Memory B cell (primary cell): Measurements from ENCODE around the gene C1orf159.
A peak's percentile ranks its signal among the peaks of the same experiment; 100 is the strongest.
"Not testable (repeated sequence)": the region's sequence is repeated elsewhere in the genome, so short reads cannot be mapped to it uniquely, and the experiment has no call there.

ENCODE experiments used
- ATAC-seq: fragments of 150-1000 bp; cut with Tn5 transposase; 2 replicates; pipeline ENCODE4 v1.10.0; 2021; ENCODE audit warnings: low read depth, mild to moderate bottlenecking, moderate library complexity
- DNase-seq, 2 donors: peaks; one replicate each; pipeline ENCODE4 v3.0.0; 2022; ENCODE audit warnings: low spot score in 2 of 2
- H3K27ac Mint-ChIP-seq: one replicate; pipeline ENCODE4 v1.8.0; 2022; ENCODE audit warnings: mild to moderate bottlenecking, moderate library complexity, mixed read lengths
- H3K27me3 Mint-ChIP-seq: one replicate; pipeline ENCODE4 v1.8.0; 2022; ENCODE audit warnings: mixed read lengths
- H3K36me3 Mint-ChIP-seq: one replicate; pipeline ENCODE4 v1.8.0; 2022; ENCODE audit warnings: mild to moderate bottlenecking, mixed read lengths
- H3K4me1 Mint-ChIP-seq: one replicate; pipeline ENCODE4 v1.8.0; 2022; ENCODE audit warnings: mixed read lengths
- H3K4me3 Mint-ChIP-seq: one replicate; pipeline ENCODE4 v1.8.0; 2022; ENCODE audit warnings: mild to moderate bottlenecking, moderate library complexity, mixed read lengths
- H3K9me3 Mint-ChIP-seq: one replicate; pipeline ENCODE4 v1.8.0; 2022; ENCODE audit warnings: mixed read lengths

Gene C1orf159

DNA sequence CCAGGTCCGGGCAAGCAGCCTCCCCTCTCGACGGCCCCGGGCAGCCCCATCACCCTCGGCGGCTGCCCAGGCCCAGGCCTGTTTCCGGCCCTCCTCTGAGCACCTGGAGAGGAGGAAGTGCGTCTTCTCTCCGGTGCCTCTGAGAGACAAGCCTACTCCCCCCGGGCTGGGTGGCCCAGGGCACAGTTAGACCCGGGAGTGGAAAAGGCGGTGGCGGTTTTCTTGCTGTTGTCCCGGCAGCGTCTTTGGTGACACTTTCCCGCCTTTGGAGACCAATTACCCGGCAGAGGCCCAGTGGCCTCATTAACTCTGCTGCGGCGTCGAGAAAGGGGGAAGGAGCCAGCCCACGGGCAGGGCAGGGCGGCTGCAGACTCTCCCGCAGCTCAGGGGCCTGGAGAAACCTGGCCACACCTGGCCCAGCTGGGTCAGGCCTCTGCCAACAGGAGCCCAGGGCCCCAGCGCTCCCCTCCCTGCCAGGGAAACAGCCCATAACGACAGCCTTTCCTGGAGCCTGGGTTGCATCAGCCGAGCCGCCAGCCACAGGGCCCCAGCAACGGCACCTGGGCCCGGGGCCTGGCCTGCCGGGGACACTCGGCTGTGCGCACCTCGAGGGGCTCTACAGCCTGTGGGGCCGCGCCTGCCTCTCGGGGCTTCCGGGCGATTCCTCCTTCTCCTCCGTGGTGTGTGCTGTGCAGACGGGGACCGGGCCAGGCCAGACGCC, 28.4 kb upstream of the C1orf159 start:
- no peaks in the 10 kb centered on the region for H3K27me3 Mint-ChIP-seq
- peak; percentile 97 for ATAC-seq
- H3K4me1 Mint-ChIP-seq, result peaks cover 26% of the 10 kb centered on the region
- peak overlapping the region; percentile 67 for H3K4me3 Mint-ChIP-seq
- DNase-seq, result peak; percentile 75 to 76
- no peaks in the 10 kb centered on the region for H3K9me3 Mint-ChIP-seq
- H3K27ac Mint-ChIP-seq, result peak overlapping the region; percentile 98
- no peaks in the 10 kb centered on the region for H3K36me3 Mint-ChIP-seq

DNA sequence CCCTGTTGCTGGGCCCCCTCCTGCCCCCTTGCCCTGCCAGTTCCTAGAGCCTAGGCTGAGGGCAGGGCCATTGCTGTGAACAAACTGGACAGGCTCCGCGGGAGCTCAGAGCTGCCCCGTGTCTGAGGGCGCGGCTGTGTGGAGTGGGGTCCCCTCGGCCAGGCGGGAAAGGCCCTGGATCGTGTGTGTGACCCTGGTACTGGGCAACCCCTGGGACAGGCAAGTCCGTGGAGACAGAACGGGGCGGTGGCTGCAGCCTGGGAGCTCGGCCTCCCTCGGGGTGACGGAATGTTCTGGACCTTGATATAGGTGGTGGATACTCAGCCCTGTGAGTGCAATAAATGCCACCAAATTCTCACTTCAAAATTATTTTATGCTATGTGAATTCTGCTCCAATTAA, 27.7 kb upstream of the C1orf159 start:
- Mint-ChIP-seq H3K4me1 (peaks cover 26% of the 10 kb centered on the region), H3K9me3 (no peaks in the 10 kb centered on the region), H3K27me3 (no peaks in the 10 kb centered on the region), H3K4me3 (peak overlapping the region; percentile 67), H3K36me3 (no peaks in the 10 kb centered on the region), H3K27ac (peak overlapping the region; percentile 98)
- DNase-seq, result no peak
- no peak for ATAC-seq

DNA sequence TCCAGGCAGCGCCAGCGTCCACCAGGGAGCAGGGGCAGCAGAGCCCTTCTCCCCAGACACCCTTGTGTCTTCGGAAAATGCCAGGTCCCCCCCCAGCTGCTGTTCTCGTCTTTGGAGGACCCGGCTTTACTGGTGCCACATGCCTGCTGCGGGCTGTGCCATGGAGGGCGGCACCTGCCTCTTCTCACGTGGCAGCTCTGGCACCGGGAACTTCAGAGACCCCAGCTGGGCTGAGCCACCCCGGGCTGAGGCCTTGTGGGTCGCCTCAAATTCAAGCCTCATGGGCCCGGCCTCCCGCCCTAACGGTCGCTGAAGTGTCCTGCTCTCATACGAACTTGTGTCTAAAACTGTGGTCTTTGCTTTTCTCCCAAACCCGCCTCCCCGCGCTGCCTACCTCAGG, 27.0 kb upstream of the C1orf159 start:
- peak overlapping the region; percentile 98 for H3K27ac Mint-ChIP-seq
- ATAC-seq (no peak), DNase-seq (no peak)
- peaks cover 25% of the 10 kb centered on the region for H3K4me1 Mint-ChIP-seq
- no peaks in the 10 kb centered on the region for H3K27me3 Mint-ChIP-seq
- H3K9me3 Mint-ChIP-seq, result no peaks in the 10 kb centered on the region
- peak overlapping the region; percentile 32 for H3K4me3 Mint-ChIP-seq
- H3K36me3 Mint-ChIP-seq, result no peaks in the 10 kb centered on the region

DNA sequence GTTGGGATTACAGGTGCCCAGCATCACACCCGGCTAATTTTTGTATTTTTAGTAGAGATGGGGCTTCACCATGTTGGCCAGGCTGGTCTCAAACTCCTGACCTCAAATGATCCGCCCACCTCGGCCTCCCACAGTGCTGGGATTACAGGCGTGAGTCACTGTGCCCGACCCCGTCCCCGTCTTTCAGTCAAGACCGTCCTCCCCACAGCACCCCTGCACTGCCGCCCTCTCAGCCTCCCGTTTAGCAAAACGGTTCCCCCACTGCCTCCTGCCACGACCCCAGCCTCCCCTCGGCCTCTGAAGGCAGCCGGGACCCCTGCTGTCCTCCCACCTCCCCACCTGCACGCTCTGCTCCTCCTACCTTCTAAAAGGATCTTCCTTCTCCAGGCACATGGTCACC, 26.5 kb upstream of the C1orf159 start:
- peak overlapping the region; percentile 32 for H3K4me3 Mint-ChIP-seq
- peaks cover 28% of the 10 kb centered on the region for H3K4me1 Mint-ChIP-seq
- H3K9me3 Mint-ChIP-seq, DNase-seq, ATAC-seq, H3K36me3 Mint-ChIP-seq, H3K27me3 Mint-ChIP-seq: not testable (repeated sequence)
- H3K27ac Mint-ChIP-seq, result peak overlapping the region; percentile 98

DNA sequence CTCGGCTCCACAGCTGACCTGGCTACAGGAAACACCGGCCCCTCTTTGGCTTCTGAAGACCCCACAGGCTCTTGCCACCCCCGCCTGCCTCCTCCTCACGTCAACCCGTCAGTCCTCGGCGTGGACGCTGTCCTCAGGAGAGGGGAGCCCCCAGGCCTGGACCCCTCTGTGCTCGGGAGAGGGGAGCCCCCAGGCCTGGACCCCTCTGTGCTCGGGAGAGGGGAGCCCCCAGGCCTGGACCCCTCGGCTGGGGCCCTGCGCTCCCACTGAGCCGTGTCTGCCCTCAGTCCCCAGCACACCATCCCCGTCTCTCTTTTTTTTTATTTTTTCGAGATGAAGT, 26.0 kb upstream of the C1orf159 start:
- peak overlapping the region; percentile 98 for H3K27ac Mint-ChIP-seq
- ATAC-seq (no peak), DNase-seq (no peak)
- H3K36me3 Mint-ChIP-seq, result no peaks in the 10 kb centered on the region
- no peaks in the 10 kb centered on the region for H3K9me3 Mint-ChIP-seq
- H3K27me3 Mint-ChIP-seq, result no peaks in the 10 kb centered on the region
- peak overlapping the region; percentile 25 for H3K4me3 Mint-ChIP-seq
- H3K4me1 Mint-ChIP-seq, result peaks cover 29% of the 10 kb centered on the region

DNA sequence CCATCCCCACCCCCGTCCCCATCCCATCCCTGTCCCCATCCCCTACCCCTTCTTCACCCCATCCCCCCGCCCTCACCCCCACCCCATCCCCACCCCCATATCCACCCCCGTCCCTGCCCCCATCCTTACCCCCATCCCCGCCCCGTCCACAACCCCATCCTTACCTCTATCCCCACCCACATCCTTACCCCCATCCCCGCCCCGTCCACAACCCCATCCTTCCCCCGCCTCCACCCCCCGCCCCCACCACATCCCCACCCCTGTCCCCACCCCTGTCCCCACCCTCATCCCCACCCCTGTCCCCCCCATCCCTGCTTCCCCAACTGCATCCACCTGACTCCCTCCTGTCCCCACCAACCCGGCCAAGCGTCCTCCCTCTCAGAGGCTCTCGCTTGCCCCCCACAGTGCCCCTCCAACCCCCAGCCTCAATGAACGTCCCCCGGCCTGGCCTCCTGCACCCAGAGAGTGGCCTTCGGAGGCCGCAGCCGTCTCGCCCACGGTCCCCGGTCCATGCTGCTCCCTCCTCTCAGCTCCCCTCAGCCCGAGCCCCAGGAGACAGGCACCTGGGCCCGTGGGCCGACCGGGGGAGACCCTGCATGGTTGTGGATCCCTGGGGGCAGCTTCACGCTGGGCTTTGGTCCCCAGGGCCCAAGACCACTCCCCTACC, 25.5 kb upstream of the C1orf159 start:
- H3K9me3 Mint-ChIP-seq, result no peaks in the 10 kb centered on the region
- no peak for ATAC-seq
- peaks cover 31% of the 10 kb centered on the region for H3K4me1 Mint-ChIP-seq
- H3K4me3 Mint-ChIP-seq, result peak overlapping the region; percentile 25
- H3K27me3 Mint-ChIP-seq, result no peaks in the 10 kb centered on the region
- DNase-seq, result no peak
- H3K36me3 Mint-ChIP-seq, result no peaks in the 10 kb centered on the region
- H3K27ac Mint-ChIP-seq, result peak overlapping the region; percentile 98

DNA sequence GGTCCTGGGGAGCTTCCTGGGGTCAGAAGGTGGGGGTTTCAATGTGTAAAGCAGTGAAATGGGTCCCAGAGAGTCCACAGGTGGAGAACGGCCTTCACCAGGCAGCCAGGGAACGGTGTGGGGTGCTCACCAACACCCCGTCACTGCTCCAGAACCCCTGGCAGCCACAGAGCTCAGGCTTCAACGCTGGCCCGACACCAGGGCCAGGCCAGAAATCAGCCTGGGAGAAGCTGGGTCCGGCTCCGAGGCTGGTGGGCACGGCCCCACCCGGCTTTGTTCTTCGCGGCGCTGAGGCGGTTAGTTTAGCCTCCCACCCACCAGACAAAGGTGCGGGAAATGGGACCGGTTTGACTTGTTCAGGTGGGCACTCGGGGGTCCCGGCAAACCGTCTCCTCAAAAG, 24.8 kb upstream of the C1orf159 start:
- Mint-ChIP-seq H3K4me1 (peaks cover 35% of the 10 kb centered on the region), H3K36me3 (no peaks in the 10 kb centered on the region), H3K4me3 (no peak overlapping the region), H3K27ac (no peak overlapping the region), H3K9me3 (no peaks in the 10 kb centered on the region), H3K27me3 (no peaks in the 10 kb centered on the region)
- DNase-seq (no peak), ATAC-seq (no peak)

DNA sequence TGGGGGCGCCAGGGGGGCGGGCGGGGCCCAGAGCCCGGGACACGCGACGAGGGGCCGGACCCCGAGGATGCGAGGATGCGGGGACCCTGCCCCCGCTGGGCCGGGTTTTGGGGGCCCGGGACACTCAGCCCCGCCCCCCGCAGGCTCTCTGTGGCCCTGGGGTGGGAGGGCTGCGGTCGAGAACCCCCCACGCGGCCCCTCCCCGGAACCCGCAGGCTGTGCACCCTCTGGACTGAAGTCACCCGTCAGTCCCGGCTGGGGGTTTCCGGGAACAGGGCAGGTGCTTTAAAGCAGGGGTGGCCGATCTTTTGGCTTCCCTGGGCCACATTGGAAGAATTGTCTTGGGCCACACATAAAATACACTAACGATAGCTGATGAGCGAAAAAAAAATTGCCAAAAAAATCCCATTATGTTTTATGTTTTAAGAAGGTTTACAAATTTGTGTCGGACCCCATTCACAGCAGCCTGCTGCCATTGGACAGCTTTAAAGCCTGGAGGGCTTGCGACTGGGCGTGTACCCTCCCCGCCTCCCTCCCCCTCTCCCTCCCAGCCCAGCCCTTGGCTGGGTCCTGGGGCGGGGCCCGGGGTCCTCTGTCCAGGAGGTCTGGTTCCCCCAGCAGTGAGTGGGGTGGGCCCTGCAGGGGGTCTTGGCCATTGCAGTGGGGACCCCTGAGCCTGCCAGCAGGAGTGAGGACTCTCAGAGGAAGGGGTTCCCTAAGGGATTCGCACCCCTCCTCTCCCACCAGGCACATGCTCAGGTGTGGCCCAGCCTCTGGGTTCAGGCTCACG, 21.6 kb upstream of the C1orf159 start:
- H3K4me1 Mint-ChIP-seq, result peaks cover 25% of the 10 kb centered on the region
- H3K4me3 Mint-ChIP-seq, result peak overlapping the region; percentile 79
- ATAC-seq (peak; percentile 78), DNase-seq (peak; percentile 82 to 90)
- peak overlapping the region; percentile 96 for H3K27ac Mint-ChIP-seq
- H3K9me3 Mint-ChIP-seq, result no peaks in the 10 kb centered on the region
- no peaks in the 10 kb centered on the region for H3K36me3 Mint-ChIP-seq
- no peaks in the 10 kb centered on the region for H3K27me3 Mint-ChIP-seq

DNA sequence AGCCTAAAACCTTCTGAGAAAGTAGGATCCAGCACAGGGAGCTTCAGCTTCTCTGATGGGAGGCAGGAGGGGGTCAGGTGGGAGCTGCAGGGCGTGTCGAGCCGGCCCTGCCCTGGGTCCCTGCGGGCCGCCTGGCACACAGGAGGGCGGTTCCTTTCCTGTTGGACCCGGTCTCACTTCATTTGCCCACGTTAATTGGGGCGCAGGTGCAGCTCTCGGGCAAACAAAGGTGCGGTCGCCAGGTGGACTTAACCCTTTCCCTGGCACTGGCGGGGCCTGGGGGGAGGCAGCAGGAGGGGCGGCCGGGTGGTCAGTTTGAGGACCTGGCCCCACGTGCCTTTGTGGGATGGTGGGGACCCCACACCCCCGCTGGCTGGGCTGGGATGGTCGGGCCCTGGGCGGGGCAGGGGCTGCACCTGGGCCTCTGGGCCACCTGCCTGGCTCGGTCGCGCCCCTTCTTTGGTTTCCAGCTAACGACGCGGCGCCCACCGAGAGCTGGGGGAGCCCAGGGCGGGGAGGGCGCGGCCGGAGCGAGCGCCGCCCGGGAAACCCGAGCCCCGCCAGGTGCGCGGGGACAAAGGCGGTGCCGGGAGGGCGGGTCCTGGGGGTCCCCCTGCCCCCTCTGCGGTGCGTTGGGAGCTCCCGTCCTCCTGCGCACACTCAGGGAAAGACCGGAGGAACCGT, 20.8 kb upstream of the C1orf159 start:
- H3K27ac Mint-ChIP-seq, result peak overlapping the region; percentile 96
- H3K4me3 Mint-ChIP-seq, result peak overlapping the region; percentile 79
- no peaks in the 10 kb centered on the region for H3K36me3 Mint-ChIP-seq
- ATAC-seq (peak; percentile 65), DNase-seq (peak; percentile 72 to 77)
- H3K27me3 Mint-ChIP-seq, result no peaks in the 10 kb centered on the region
- no peaks in the 10 kb centered on the region for H3K9me3 Mint-ChIP-seq
- peaks cover 22% of the 10 kb centered on the region for H3K4me1 Mint-ChIP-seq

DNA sequence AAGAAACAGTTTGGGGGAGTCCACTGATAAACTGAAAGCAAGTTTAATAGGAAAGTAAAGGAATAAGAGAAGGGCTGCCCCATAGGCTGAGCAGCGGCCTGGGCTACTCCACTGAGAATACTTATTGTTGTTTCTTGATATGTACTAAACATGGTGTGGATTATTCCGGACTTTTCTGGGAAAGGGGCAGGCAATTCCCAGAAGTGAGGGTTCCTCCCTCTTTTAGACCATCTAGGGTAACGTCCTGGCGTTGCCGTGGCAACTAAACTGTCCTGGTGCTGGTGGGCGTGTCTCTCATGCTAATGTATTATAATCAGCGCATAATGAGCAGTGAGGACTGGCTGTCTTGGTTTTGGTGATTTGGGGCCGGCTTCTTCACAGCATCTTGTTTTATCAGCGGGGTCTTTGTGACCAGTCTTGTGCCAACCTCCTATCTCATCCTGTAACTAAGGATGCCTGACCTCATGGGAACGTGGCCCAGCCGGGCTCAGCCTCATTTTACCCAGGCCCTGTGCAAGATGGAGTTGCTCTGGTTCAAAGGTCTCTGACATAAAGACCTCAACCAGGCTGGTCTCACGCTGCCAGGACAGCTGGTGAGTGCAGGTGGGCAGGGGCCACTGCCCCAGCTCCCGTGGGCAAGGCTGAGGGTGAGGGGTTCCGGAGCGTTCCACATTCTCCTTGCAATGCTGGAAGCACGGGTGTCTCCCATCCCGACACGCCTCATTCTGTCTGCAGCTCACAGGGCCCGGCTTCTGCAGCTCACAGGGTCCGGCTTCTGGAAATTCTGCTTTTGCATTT, 19.6 kb upstream of the C1orf159 start:
- Mint-ChIP-seq H3K27me3 (no peaks in the 10 kb centered on the region), H3K36me3 (no peaks in the 10 kb centered on the region), H3K9me3 (no peaks in the 10 kb centered on the region), H3K4me1 (peaks cover 21% of the 10 kb centered on the region), H3K4me3 (no peak overlapping the region), H3K27ac (peak overlapping the region; percentile 96)
- DNase-seq (no peak), ATAC-seq (no peak)

DNA sequence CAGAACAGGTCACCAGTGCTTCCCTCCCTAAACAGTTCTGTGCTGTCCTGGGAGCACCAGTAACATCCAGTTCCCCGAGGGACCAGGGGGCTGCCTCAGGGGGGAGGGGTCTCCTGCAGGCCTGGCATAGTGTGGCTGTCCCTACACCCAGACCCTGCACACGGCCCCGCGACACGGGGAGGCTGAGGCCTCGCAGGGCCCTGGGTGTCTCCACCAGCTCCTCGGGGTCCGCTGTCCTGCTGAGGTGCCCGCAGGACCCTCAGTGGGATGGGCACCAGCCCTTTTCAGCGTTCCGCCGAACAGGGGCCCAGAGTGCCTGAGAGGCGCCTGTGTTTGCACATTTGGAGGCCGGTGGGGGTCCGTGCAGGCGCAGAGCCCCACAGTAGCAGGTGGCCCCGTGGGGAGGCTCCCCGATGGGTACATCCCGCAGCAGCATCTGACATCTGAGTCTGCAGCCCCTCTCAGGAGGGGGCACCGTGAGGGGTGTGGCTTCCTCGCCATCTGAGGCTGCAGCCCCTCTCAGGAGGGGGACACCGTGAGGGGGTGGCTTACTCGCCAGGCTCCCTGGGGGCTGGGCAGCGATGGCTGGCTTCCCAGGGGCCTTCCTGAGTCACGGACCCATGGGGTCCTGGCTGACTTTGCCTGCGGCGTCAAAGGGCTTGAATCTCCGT, 18.5 kb upstream of the C1orf159 start:
- H3K27me3 Mint-ChIP-seq, result no peaks in the 10 kb centered on the region
- no peak overlapping the region for H3K27ac Mint-ChIP-seq
- H3K4me3 Mint-ChIP-seq, result no peak overlapping the region
- no peaks in the 10 kb centered on the region for H3K36me3 Mint-ChIP-seq
- ATAC-seq, result no peak
- DNase-seq, result no peak
- H3K9me3 Mint-ChIP-seq, result no peaks in the 10 kb centered on the region
- H3K4me1 Mint-ChIP-seq, result peaks cover 21% of the 10 kb centered on the region

DNA sequence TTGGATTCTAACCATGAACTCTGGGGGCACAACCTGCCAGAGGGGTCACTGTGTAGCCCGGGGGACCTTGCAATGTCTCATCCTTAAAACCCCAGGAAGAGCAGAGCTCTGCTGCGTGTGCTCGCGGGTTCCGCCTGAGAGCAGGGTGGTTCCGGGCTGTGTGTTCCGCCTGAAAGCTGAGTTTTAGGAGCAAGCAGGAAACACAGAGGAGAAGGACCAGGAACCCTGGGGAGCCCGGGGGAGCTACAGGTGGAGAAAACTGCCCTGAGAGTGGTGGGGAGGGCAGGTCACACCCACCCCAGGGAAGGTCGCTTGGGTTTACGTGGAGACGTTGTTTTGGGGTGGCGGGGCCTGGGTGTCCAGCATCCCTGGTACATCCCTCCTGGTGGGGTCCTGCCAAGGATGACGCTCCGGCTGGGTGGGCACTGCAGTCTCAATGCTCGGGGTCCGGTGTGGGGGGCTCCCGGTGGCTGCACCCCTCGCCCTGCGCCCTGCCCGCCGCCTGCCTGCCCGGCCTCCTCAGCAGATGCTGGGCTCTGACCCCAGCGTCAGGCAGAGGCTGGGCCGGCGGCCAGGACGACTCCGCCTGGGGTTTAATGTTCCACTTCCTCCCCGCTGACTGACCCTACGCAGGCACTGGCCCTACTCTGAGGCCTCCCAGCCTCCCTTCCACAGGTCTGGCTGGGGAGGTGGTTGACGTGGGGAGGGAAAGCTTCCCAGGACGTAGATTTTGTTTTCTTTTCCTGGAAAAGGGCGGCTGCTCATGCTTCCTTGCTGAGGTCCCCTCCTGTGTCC, 17.3 kb upstream of the C1orf159 start:
- DNase-seq (no peak), ATAC-seq (no peak)
- H3K4me1 Mint-ChIP-seq, result peaks cover 21% of the 10 kb centered on the region
- no peaks in the 10 kb centered on the region for H3K27me3 Mint-ChIP-seq
- no peak overlapping the region for H3K27ac Mint-ChIP-seq
- H3K4me3 Mint-ChIP-seq, result no peak overlapping the region
- H3K36me3 Mint-ChIP-seq, result no peaks in the 10 kb centered on the region
- no peaks in the 10 kb centered on the region for H3K9me3 Mint-ChIP-seq
